ENCODE results near the gene MAP4K3.

GRCh38 chr2:39484206-39484605, 47.1 kb upstream of the MAP4K3 start:
- TF ChIP-seq CTCF (IDR thresholded peaks at IDR 0.05) (no peak), POLR2A (IDR thresholded peaks at IDR 0.05) (no peak)

Data from vagina (tissue), 2 donors.